GM12878 (cell line): ENCODE data around the gene WHRN. TPM values are rescaled to one million over a fixed set of nuclear protein-coding genes. Genes with fewer than 3 reads are reported as not detected.

Experiments used
- CUX1 ChIP-seq: IDR thresholded peaks from 2 replicates; pipeline ENCODE4 v1.6.1; 2012; ENCODE audit warnings: improper control_type of control experiment, low read depth, low read length; ENCODE audit not compliant: insufficient replicate concordance
- FOXM1 ChIP-seq: IDR thresholded peaks from 2 replicates; pipeline ENCODE4 v1.6.1; 2012; ENCODE audit warnings: low read depth, mild to moderate bottlenecking, inconsistent platforms, low read length, moderate library complexity
- NR2C1 ChIP-seq: fragments of 450-650 bp; IDR thresholded peaks from 2 replicates; pipeline ENCODE4 v1.6.1; 2017; ENCODE audit warnings: antibody characterized with exemption, mild to moderate bottlenecking, moderate library complexity
- PRDM15 ChIP-seq: fragments of 450-650 bp; formaldehyde crosslinking; IDR thresholded peaks from 2 replicates; pipeline ENCODE4 v1.4.0; 2020; ENCODE audit warnings: mild to moderate bottlenecking, moderate library complexity
- YBX1 ChIP-seq: fragments of 450-650 bp; IDR thresholded peaks from 2 replicates; pipeline ENCODE4 v1.6.1; 2016; ENCODE audit warnings: antibody characterized with exemption
- ZNF217 ChIP-seq: fragments of 450-650 bp; IDR thresholded peaks from 2 replicates; pipeline ENCODE4 v1.6.1; 2017; ENCODE audit warnings: antibody characterized with exemption, mild to moderate bottlenecking
- ZNF592 ChIP-seq: fragments of 450-650 bp; IDR thresholded peaks from 2 replicates; pipeline ENCODE4 v1.6.1; 2017; ENCODE audit warnings: mild to moderate bottlenecking, moderate library complexity
- polyA plus RNA-seq, 11 experiments: library from polyadenylated mRNA; depleted of rRNA in 4 of 11; unstranded in 6 of 11; stranded (reverse) in 5 of 11; fragments of >200 nt; fragmentation: Nextera tagmentation in 4 of 11; fragmentation: Illumina TruSeq in 1 of 11; extraction: Ambion mirVana in 4 of 11; extraction: Trizol in 1 of 11; gene quantifications; 1 replicate in 1 of 11; 2 replicates in 10 of 11; pipeline versions ENCODE4 v1.2.1 to v1.2.3, GENCODE V29; 2011 to 2016; ENCODE audit warnings: inconsistent platforms in 2 of 11, missing spikeins in 2 of 11, low read depth in 1 of 11
- total RNA-seq, 4 experiments: library from RNA; depleted of rRNA in 3 of 4; stranded (reverse); fragments of >200 nt in 3 of 4; fragmentation: Illumina TruSeq in 1 of 4; extraction: Trizol in 1 of 4; gene quantifications; 2 replicates each; pipeline versions ENCODE4 v1.2.1 to v1.2.3, GENCODE V29; 2013 to 2021

The WHRN gene
- total and polyA plus RNA-seq, 10 of the 15 experiments (the other 5 are each of a cell fraction or from before 2014, with no cell fraction given), result 0.04 to 18.2 (median 0.68) TPM; not detected in 1

- TF ChIP-seq PRDM15 (CRISPR knock-in tag), result no peak
- no peak for TF ChIP-seq YBX1
- TF ChIP-seq ZNF592, result no peak
- no peak for TF ChIP-seq ZNF217
- TF ChIP-seq CUX1, result no peak
- no peak for TF ChIP-seq NR2C1
- no peak for TF ChIP-seq FOXM1
Measured at GRCh38 chr9:114445616-114446015, 59.7 kb downstream of the WHRN start (continued).
